PC-3 (cell line): ENCODE measurements around the gene DCDC2.

Experiments used
- CTCF ChIP-seq: fragments of 300-600 bp; sonication (generic); conservative IDR thresholded peaks from 2 replicates; pipeline ENCODE4 v1.5.1; 2017; ENCODE audit warnings: antibody characterized with exemption, low read depth, mild to moderate bottlenecking, low read length
- EZH2 ChIP-seq: fragments of 300-600 bp; sonication (generic); IDR thresholded peaks from one replicate; pipeline ENCODE4 v1.6.1; 2017; ENCODE audit warnings: antibody characterized with exemption, mild to moderate bottlenecking, low read length; ENCODE audit not compliant: unreplicated experiment
- EZH2phosphoT487 ChIP-seq: fragments of 300-600 bp; sonication (generic); IDR thresholded peaks from 2 replicates; pipeline ENCODE4 v1.6.1; 2018; ENCODE audit warnings: mild to moderate bottlenecking, antibody characterized with exemption, low read length, borderline replicate concordance

GRCh38 chr6:24140591-24140990 lies 217.3 kb downstream of the DCDC2 start:
- TF ChIP-seq CTCF: no peak
- no peak for TF ChIP-seq EZH2
- TF ChIP-seq EZH2phosphoT487: no peak
